Measurements from ENCODE around the gene YBEY.

Gene YBEY

DNA sequence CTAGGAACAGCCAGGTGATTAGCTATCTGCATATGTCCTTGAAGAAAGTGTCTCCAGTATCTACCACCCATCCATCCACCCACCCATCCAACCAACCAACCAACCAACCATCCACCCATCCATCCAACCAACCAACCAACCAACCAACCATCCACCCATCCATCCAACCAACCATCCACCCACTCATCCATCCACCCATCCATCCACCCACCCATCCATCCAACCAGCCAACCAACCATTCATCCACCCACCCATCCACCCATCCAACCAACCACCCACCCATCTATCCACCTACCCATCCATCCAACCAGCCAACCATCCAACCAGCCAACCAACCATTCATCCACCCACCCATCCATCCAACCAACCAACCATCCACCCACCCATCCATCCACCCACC lies 25.4 kb downstream of the YBEY start:
- no peak for DNase-seq (ENCODE audit: low read depth)
- H3K4me3 ChIP-seq (ENCODE audit: low read depth, low read length): no peak overlapping the region
- TF ChIP-seq, protein P1, sequence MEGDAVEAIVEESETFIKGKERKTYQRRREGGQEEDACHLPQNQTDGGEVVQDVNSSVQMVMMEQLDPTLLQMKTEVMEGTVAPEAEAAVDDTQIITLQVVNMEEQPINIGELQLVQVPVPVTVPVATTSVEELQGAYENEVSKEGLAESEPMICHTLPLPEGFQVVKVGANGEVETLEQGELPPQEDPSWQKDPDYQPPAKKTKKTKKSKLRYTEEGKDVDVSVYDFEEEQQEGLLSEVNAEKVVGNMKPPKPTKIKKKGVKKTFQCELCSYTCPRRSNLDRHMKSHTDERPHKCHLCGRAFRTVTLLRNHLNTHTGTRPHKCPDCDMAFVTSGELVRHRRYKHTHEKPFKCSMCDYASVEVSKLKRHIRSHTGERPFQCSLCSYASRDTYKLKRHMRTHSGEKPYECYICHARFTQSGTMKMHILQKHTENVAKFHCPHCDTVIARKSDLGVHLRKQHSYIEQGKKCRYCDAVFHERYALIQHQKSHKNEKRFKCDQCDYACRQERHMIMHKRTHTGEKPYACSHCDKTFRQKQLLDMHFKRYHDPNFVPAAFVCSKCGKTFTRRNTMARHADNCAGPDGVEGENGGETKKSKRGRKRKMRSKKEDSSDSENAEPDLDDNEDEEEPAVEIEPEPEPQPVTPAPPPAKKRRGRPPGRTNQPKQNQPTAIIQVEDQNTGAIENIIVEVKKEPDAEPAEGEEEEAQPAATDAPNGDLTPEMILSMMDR (IDR thresholded peaks at IDR 0.05; ENCODE audit: low read depth, low read length, missing control alignments): no peak

DNA sequence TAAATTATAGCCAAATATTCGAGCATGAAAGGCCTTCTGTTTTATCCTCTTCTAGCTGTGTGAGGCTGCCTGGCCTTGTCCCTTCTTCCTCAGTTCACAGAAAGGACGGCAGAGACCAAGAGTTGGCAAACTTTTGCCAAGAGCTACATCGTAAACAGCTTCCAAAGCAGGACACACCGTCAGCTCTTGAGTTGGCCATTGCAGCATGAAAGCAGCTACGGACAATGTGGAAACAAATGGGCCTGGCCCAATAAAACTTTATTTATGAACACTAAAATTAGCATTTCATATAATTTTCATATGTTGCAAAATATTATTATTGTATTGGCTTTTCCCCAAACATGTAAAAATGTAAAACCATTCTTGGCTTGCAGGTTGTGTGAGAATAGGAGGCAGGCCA lies 26.8 kb downstream of the YBEY start:
- no peak overlapping the region for H3K4me3 ChIP-seq (ENCODE audit: low read depth, low read length)
- no peak for DNase-seq (ENCODE audit: low read depth)
- TF ChIP-seq, protein P1 (IDR thresholded peaks at IDR 0.05; ENCODE audit: low read depth, low read length, missing control alignments): no peak

DNA sequence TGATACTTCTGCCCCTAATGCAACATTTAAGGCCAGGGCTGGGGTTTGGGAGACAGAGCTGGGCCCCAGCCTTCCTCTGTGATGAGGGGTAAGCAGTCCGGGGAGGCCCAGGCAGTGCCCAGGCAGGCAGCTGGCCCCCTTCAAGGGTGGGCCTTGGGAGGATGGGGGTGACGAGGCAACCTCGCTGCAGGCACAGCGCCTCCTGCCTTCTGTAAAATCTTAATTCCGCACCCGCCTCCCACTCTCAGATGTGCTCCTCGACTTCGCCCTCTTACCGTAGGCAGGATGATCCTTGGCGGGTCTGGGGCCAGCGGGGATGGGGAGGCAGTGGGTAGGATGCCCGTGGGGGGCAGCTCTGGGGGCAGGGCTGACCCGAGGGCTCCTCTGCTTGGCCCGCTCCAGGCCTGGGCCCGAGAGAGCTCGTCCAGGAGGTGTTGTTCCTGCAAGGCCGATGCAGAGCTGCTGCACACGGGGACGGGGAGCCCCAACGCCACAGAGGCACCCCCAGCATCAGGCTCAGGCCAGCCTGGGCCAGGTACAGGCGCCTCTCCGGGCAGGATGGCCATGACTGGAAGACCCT lies 28.4 kb downstream of the YBEY start:
- TF ChIP-seq, protein P1 (IDR thresholded peaks at IDR 0.05; ENCODE audit: low read depth, low read length, missing control alignments): no peak
- H3K4me3 ChIP-seq (ENCODE audit: low read depth, low read length): no peak overlapping the region
- DNase-seq (ENCODE audit: low read depth): no peak

DNA sequence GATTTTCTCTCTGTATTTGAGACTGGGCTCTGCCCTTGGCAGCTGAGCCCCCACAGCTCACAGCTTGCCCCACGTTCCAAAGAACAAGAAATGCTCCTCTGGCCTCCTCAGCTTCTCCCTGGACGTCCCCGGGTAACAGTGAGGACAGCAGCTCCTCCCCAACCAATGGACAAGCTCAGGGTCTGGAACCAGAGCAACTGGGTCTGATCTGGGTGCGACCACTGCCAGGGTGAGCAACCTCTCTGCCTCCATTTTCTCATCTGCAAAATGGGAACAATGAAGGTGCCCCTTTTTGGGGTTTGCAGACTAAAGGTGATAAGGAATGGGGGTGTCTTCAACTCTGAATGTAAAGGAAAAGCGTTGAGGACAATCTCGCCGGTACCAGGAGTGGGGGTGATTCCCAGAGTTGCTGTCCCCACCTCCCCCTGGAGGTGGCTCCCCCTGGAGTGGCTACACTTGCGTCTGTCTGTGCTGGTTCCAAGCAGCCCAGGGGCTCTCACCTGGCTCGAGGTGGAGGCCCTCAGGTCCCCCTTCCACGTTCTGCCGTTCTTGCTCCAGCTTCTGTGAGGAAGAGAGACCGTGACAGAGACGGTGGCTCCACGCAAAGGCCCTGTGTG lies 30.7 kb downstream of the YBEY start:
- TF ChIP-seq, protein P1 (IDR thresholded peaks at IDR 0.05; ENCODE audit: low read depth, low read length, missing control alignments): no peak
- DNase-seq (ENCODE audit: low read depth): no peak
- H3K4me3 ChIP-seq (ENCODE audit: low read depth, low read length): no peak overlapping the region

DNA sequence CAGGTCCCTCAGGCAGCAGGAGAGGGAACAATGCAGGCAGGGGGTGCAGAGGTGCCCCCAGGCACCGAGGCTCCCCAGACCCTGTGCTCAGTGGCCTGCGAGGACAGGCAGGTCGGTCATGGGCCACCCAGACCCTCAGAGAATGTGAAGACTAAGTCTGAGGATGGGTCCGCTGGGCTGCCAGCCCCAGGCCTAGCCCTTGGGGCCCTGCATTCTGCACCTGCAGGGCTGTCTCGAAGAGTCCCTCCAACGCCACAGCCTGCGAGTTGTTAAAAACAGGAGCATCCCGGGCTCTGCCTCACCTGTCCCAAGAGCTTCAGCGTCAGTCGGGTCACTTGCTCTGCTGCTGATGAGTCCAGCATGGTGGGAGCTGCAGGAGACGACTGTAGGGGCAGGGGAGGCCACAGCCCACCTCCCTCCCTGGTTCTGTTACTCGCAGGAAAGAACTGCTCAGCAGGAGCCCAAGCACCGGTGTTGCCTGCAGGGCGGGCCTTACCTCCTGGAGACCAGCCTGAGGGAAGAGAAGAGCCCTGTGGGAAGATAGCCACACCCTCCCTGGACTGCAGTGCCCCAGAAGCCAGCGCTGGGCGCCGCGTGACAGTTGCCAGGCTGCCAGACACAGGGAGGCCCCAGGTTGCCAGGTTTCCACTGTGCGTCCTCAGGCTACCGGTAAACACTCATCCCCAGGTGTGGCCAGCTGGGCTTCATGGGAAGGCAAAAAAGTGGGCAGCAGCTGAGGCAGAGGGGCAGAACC lies 31.7 kb downstream of the YBEY start:
- TF ChIP-seq, protein P1 (IDR thresholded peaks at IDR 0.05; ENCODE audit: low read depth, low read length, missing control alignments): no peak
- no peak for DNase-seq (ENCODE audit: low read depth)
- no peak overlapping the region for H3K4me3 ChIP-seq (ENCODE audit: low read depth, low read length)

DNA sequence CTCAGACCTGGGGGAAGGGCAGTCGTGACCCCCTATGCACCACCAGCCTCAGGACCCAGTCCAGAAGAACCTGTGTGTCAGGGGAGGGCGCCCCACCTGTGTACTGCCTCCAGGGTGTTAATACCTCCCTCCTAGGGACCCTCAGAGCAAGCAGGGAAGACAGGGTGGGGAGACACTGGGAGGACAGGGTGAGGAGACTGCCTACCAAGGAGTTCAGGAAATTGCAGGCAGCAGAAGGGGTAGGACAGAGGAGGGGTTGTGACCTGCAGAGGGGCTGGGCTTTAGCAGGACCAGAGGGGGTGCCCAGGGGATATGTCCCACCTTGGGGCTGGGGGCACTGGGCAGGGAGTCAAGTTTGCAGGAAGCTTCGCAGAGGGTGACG lies 32.3 kb downstream of the YBEY start:
- TF ChIP-seq, protein P1 (IDR thresholded peaks at IDR 0.05; ENCODE audit: low read depth, low read length, missing control alignments): no peak

More for the DNA sequence above, 32.3 kb downstream of the YBEY start:
- no peak overlapping the region for H3K4me3 ChIP-seq (ENCODE audit: low read depth, low read length)
- DNase-seq (ENCODE audit: low read depth): no peak
